HEK293 (cell line): ENCODE measurements around the gene TM7SF2.

ENCODE experiments used
- SP2 ChIP-seq: fragments of 450-650 bp; formaldehyde crosslinking; IDR thresholded peaks from 2 replicates; pipeline ENCODE4 v1.5.1; 2016; ENCODE audit warnings: missing biosample characterization, missing genetic modification characterization
- ZFHX2 ChIP-seq: fragments of 450-650 bp; formaldehyde crosslinking; conservative IDR thresholded peaks from 2 replicates; pipeline ENCODE4 v1.5.1; 2016; ENCODE audit warnings: missing biosample characterization, missing genetic modification characterization
- ZNF121 ChIP-seq: fragments of 450-650 bp; formaldehyde crosslinking; IDR thresholded peaks from 2 replicates; pipeline ENCODE4 v1.5.1; 2016; ENCODE audit warnings: missing biosample characterization, missing genetic modification characterization
- ZNF138 ChIP-seq: fragments of 450-650 bp; formaldehyde crosslinking; IDR thresholded peaks from 2 replicates; pipeline ENCODE4 v1.5.1; 2016; ENCODE audit warnings: missing biosample characterization, missing genetic modification characterization, borderline replicate concordance
- ZNF274 ChIP-seq, 2 experiments: fragments of 200-500 bp in 1 of 2; fragments of 450-650 bp in 1 of 2; sonication (Bioruptor generic) in 1 of 2; formaldehyde crosslinking in 1 of 2; IDR thresholded peaks; 2 replicates each; pipeline versions ENCODE4 v1.5.1 to v1.6.1; 2014 to 2016; ENCODE audit warnings: borderline replicate concordance in 1 of 2, inconsistent platforms in 1 of 2, low read length in 1 of 2, missing biosample characterization in 1 of 2, missing genetic modification characterization in 1 of 2
- ZNF76 ChIP-seq: fragments of 450-650 bp; formaldehyde crosslinking; IDR thresholded peaks from 2 replicates; pipeline ENCODE4; 2016; ENCODE audit warnings: low read depth, missing biosample characterization, missing genetic modification characterization, borderline replicate concordance
- TF ChIP-seq, protein P1 (sequence below): fragments of 450-650 bp; formaldehyde crosslinking; IDR thresholded peaks from 2 replicates; pipeline ENCODE4 v1.5.1; 2016; ENCODE audit warnings: missing biosample characterization, missing genetic modification characterization

GRCh38 chr11:65157336-65157735 lies 45.7 kb downstream of the TM7SF2 start:
- TF ChIP-seq ZNF274 (IDR thresholded peaks at IDR 0.05; ENCODE audit: low read length) (no peak), ZNF274 (tag by site-specific recombination; IDR thresholded peaks at IDR 0.05; ENCODE audit: borderline replicate concordance) (no peak), SP2 (tag by site-specific recombination) (no peak), ZNF138 (tag by site-specific recombination) (no peak), ZNF121 (tag by site-specific recombination) (no peak), ZNF76 (tag by site-specific recombination) (no peak), ZFHX2 (tag by site-specific recombination) (no peak)
- TF ChIP-seq, protein P1, sequence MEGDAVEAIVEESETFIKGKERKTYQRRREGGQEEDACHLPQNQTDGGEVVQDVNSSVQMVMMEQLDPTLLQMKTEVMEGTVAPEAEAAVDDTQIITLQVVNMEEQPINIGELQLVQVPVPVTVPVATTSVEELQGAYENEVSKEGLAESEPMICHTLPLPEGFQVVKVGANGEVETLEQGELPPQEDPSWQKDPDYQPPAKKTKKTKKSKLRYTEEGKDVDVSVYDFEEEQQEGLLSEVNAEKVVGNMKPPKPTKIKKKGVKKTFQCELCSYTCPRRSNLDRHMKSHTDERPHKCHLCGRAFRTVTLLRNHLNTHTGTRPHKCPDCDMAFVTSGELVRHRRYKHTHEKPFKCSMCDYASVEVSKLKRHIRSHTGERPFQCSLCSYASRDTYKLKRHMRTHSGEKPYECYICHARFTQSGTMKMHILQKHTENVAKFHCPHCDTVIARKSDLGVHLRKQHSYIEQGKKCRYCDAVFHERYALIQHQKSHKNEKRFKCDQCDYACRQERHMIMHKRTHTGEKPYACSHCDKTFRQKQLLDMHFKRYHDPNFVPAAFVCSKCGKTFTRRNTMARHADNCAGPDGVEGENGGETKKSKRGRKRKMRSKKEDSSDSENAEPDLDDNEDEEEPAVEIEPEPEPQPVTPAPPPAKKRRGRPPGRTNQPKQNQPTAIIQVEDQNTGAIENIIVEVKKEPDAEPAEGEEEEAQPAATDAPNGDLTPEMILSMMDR (tag by site-specific recombination) = no peak
